DLD1 (cell line): ENCODE measurements around the gene C11orf68.
"Not testable (repeated sequence)": the region's sequence is repeated elsewhere in the genome, so short reads cannot be mapped to it uniquely, and the experiment has no call there.

Experiments used
- in situ Hi-C: cut with HindIII; loops from 2 replicates; pipeline ENCODE4 v1.10.0; 2017; ENCODE audit warnings: low sequenced_read_pairs

Gene C11orf68

GRCh38 chr11:65918211-65919140, at the start of gene C11orf68:
C11orf68 (minus strand) TSS chr11:65919062; CDS start chr11:65919031, 31 bp downstream.
- in situ Hi-C loops, result no loop called here

DNA sequence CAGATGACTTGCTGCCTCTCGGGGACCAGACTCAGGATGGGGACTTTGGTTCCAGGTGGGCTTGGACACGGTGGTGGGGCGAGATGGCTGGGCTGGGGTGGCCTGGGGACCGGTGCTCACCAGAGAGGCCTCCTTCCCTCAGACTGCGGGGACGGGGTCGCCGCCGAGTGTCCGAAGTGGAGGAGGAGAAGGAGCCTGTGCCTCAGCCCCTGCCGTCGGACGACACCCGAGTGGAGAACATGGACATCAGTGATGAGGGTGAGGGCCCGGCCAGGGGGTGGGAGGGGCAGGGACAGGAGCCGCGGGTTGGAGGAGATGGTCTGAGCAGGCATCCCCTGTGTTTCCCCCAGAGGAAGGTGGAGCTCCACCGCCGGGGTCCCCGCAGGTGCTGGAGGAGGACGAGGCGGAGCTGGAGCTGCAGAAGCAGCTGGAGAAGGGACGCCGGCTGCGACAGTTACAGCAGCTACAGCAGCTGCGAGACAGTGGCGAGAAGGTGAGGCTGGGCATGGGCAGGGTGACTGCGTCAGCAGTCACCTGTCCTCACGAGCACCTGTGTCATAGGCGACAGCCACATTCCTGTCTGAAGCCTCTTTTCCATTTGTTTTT, 48.6 kb upstream of the C11orf68 start:
- in situ Hi-C loops, result no loop called here

DNA sequence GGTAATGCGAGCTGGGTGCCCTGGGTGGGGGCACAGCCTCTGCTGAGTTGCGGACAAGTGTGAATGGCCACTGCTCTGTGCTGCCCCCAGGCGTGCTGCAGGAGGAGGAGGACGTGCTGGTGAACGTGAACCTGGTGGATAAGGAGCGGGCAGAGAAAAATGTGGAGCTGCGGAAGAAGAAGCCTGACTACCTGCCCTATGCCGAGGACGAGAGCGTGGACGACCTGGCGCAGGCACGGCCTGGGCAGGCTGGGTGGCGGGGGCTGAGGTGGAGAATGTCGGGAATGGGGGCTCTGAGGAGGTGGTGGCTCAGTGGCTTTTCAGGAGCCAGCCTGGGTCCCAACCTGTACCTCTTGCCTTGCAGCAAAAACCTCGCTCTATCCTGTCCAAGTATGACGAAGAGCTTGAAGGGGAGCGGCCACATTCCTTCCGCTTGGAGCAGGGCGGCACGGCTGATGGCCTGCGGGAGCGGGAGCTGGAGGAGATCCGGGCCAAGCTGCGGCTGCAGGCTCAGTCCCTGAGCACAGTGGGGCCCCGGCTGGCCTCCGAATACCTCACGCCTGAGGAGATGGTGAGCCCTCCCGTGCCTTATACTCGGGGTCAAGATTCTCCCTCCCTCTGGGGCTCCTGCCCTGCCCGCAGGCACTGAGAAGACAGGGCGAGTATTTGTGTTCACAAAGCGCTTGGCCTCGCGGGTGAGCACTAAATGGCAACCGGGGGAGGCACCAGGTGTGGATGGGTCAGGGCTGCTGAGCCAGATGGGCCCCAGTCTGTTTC, 47.3 kb upstream of the C11orf68 start:
- in situ Hi-C loops, result no loop called here

- in situ Hi-C loops, result no loop called here
These were observed 46.0 kb upstream of the C11orf68 start for GRCh38 chr11:65964906-65965305.

DNA sequence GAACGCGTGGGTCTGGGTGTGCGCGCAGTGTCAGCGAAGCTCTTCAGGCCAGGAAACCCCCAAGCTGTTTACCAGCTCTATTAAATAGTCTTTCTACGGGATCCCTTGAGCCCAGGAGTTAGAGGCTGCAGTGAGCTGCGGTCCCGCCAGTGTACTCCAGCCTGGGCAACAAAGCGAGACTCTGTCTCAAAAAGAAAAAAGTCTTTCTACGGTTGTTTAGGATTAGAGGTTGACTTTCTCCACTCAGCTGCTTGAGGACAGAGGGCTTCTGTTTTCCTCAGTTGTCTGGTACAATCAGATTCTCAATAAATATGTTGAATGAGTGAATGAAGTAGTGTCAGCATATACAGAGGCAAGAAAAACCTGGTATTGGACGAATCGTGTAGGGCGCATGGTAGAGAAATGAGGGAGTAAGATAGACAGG, 43.3 kb upstream of the C11orf68 start:
- in situ Hi-C loops, result no loop called here

DNA sequence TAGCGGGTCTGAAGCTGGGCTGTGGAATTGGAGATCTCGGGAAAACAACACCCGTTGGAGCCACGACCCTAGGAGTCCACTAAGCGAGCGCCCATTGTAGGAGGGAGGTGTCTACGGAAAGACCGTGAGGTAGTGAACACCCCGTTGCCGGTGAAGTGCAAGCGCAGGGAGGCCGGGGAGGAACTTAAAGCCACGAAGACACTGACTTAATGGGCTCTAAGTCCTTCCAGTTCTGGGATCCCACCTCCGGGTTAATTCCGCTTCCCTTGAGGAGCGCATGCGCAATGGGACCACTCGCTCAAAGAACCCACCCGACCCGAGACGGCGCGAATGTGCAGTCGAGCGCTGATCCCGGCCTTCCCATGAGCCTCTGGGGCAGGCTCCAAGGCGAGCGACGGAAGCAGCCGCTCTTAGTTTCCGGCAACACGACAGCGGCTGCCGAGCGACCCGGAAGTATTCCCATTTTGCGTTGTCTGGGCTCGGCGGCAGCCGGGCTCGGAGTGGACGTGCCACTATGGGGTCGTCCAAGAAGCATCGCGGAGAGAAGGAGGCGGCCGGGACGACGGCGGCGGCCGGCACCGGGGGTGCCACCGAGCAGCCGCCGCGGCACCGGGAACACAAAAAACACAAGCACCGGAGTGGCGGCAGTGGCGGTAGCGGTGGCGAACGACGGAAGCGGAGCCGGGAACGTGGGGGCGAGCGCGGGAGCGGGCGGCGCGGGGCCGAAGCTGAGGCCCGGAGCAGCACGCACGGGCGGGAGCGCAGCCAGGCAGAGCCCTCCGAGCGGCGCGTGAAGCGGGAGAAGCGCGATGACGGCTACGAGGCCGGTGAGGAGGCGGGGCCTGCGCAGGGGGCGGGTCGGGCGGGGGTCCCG, 42.6 kb upstream of the C11orf68 start, which contains the start of gene SART1:
Gene SART1, plus strand, starts transcription at position 468 of the 874 bp plus-strand sequence. Its CDS starts 47 bp downstream, at position 515.
- in situ Hi-C loops, result no loop called here

GRCh38 chr11:65960824-65961266, 42.0 kb upstream of the C11orf68 start:
- in situ Hi-C loops, result no loop called here

- in situ Hi-C loops, result no loop called here
These were observed 40.0 kb upstream of the C11orf68 start for GRCh38 chr11:65958774-65959420.

DNA sequence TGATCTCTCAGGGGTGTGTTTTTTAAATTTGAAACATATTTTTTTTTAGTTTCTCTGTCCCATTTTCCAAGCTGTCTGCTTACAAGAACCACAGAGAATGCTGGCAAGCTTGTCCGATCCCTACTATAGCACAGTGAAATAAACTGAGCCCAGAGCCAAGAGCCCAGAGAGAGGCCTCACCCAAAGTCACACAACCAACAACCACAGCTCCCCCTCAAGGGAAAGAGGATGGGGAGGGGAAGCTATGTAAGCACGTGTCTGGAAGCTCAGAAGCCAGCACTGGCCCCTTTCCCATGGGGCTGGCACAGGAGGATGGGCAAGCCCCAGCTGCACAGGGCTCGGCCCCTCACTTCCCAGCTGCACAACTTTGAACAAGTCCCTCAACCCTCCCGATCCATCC, 39.4 kb upstream of the C11orf68 start:
- in situ Hi-C loops, result no loop called here

GRCh38 chr11:65954771-65955170, 35.9 kb upstream of the C11orf68 start:
- in situ Hi-C loops, result no loop called here

GRCh38 chr11:65953471-65953870, 34.6 kb upstream of the C11orf68 start:
- in situ Hi-C loops, result no loop called here

GRCh38 chr11:65952052-65952521, 33.2 kb upstream of the C11orf68 start:
- in situ Hi-C loops, result no loop called here

- in situ Hi-C loops, result not testable (repeated sequence)
These were observed 32.8 kb upstream of the C11orf68 start for GRCh38 chr11:65951641-65952040.

DNA sequence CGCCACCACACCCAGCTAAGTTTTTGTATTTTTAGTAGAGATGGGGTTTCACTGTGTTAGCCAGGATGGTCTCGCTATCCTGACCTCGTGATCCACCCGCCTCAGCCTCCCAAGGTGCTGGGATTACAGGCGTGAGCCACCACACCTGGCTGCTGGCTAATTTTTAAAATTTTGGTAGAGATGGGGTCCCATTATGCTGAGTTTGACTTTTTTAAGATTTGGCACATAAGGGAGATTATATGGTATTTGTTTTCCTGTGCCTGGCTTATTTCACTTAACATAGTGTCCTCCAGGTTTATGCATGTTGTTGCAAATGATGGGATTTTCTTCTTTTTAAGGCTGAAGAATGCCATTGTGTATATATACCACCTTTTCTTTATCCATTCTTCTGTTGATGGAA, 31.8 kb upstream of the C11orf68 start:
- in situ Hi-C loops, result not testable (repeated sequence)

- in situ Hi-C loops, result no loop called here
These were observed 28.8 kb upstream of the C11orf68 start for GRCh38 chr11:65947603-65948125.

DNA sequence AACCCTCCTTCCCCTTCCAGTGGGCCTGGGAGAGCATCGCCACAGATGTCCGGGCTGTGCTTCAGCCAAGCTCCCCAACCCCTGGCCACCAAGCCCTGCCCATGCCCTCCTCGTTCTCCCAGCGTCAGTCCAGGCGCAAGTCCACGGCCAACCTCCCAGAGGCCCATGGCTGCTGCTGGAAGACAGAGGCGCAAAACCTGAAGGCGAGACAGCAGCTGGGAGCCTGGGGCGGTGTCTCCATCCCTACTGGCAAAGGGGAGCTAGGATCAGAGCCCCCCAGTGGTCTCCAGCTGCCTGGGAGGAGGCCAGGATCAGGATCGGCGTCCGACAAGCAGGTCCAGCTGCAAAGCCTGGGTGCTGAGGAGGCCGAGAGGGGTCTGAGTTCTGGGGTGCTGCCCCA, 28.3 kb upstream of the C11orf68 start:
- in situ Hi-C loops, result no loop called here

DNA sequence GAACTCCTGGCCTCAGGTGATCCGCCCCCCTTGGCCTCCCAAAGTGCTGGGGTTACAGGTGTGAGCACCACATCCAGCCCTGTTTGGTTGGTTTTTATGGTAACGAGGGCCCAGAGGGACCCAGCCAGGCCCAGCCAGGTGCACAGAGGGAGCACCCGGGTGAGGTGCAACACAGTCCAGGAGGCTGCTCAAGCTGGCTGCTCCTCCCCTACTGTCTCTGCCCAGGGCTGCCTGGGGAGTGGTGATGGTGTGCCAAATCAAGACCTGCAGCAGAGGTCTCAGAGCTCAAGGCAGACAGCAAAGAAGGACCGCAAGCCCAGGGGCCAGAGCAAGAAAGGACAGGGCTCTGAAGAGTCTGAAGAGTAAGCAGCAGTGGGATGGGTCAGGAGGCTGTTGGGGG, 27.8 kb upstream of the C11orf68 start:
- in situ Hi-C loops, result no loop called here

DNA sequence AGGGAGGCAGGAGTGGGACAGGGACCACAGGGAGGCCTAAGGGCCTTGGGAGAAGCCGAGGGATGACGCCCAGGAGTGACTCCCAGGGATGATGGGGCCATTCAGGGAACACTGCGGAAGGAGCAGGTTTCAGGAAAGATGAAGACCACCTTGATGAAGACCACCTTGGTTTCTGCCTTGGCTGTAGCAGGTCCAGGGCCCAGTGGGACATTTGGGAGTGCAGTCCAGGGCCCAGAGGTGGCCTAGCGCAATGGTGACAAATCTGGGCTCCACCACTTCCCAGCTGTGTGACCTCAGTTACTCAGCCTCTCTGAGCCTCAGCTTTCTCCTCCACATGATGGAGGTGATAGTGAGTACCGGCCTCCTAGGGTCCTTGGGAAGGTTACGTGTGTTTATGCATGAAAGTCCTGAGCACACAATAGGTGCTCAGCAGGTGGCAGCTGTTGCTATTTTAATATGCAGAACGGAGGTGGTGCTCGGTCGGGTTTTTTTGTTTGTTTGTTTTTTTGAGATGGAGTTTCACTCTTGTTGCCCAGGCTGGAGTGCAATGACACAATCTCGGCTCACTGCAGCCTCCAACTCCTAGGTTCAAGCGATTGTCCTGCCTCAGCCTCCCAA, 27.2 kb upstream of the C11orf68 start:
- in situ Hi-C loops, result no loop called here

DNA sequence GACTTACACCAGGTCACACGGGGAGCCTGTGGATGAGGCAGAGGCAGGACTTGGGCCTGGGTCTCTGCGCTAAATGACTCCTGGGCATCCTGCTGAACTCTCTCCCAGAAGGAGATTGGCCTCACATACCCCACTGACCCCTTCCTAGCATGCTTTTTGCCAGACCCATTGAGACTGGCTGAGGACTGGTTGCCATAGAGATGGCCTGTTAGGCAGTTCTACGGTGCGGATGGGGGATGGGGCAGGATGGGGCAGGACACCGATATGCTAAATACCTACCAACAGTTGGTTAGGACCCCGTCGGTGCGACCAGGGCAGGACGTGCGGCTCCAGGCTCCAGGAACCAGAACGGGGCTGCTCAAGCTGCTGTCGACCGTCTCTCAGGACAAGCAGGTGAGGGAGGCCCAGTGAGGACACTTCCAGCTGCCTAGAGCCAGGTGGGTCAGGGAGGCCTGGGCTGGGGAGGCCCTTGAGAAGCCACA, 26.6 kb upstream of the C11orf68 start, which contains the start of gene TSGA10IP:
Gene TSGA10IP, plus strand, starts transcription at position 51 of the 482 bp plus-strand sequence. Its CDS starts 196 bp downstream, at position 247.
- in situ Hi-C loops, result no loop called here
